HG02571 (cell line): ENCODE results near the gene SNX7.

Experiments
- ATAC-seq: cut with Tn5 transposase; IDR thresholded peaks from one replicate; pipeline ENCODE4 v1.9.1; 2021; ENCODE audit warnings: mild to moderate bottlenecking, moderate library complexity; ENCODE audit not compliant: unreplicated experiment

SNX7 gene

GRCh38 chr1:98763488-98764150, 102.1 kb downstream of the SNX7 start:
- ATAC-seq = no peak

GRCh38 chr1:98764485-98764884, 103.0 kb downstream of the SNX7 start:
- no peak for ATAC-seq

GRCh38 chr1:98766255-98766654, 104.7 kb downstream of the SNX7 start:
- peak; percentile 75 for ATAC-seq

- no peak for ATAC-seq
These were observed 107.6 kb downstream of the SNX7 start for GRCh38 chr1:98769162-98769561.

- no peak for ATAC-seq
These were observed 120.4 kb downstream of the SNX7 start for GRCh38 chr1:98781906-98782305.

- ATAC-seq = no peak
These were observed 122.3 kb downstream of the SNX7 start for GRCh38 chr1:98783821-98784220.

- ATAC-seq = no peak
These were observed 130.0 kb downstream of the SNX7 start for GRCh38 chr1:98791498-98791897.

- no peak for ATAC-seq
These were observed 130.6 kb downstream of the SNX7 start for GRCh38 chr1:98792123-98792522.

GRCh38 chr1:98793136-98793535, 131.6 kb downstream of the SNX7 start:
- no peak for ATAC-seq

GRCh38 chr1:98794196-98794886, 132.8 kb downstream of the SNX7 start:
- ATAC-seq = peak; percentile 91

GRCh38 chr1:98796049-98796448, 134.5 kb downstream of the SNX7 start:
- no peak for ATAC-seq

- ATAC-seq = no peak
These were observed 136.0 kb downstream of the SNX7 start for GRCh38 chr1:98797506-98797905.
